Neural cell (in vitro differentiated cells): ENCODE results near the gene PLXDC2. TPM values are rescaled to one million over a fixed set of nuclear protein-coding genes. Genes with fewer than 3 reads are reported as not detected.

Experiments used
- H2AFZ ChIP-seq: fragments of 200-600, 300-800 bp; sonication (generic), shearing (Covaris generic); 2 replicates; pipeline ENCODE4 v1.6.0; 2014; ENCODE audit warnings: low read depth, mild to moderate bottlenecking, antibody characterized with exemption, low read length, moderate library complexity
- H3F3A ChIP-seq: fragments of 200-600 bp; shearing (Covaris generic); 2 replicates; pipeline ENCODE4 v1.6.1; 2016; ENCODE audit warnings: mild to moderate bottlenecking, moderate library complexity, mixed read lengths, antibody characterized with exemption, low read length; ENCODE audit not compliant: insufficient read depth, poor library complexity, severe bottlenecking
- H3K27ac ChIP-seq: fragments of 200-600, 300-800 bp; sonication (generic), shearing (Covaris generic); 2 replicates; pipeline ENCODE4 v1.5.1; 2014; ENCODE audit warnings: mild to moderate bottlenecking, low read length, moderate library complexity
- H3K27me3 ChIP-seq: fragments of 300-800, 200-600 bp; sonication (generic), shearing (Covaris generic); 2 replicates; pipeline ENCODE4 v1.6.0; 2014; ENCODE audit warnings: mild to moderate bottlenecking, low read depth, low read length, moderate library complexity; ENCODE audit not compliant: insufficient read depth
- H3K36me3 ChIP-seq: fragments of 300-800, 200-600 bp; sonication (generic), shearing (Covaris generic); 2 replicates; pipeline ENCODE4 v1.5.1; 2014; ENCODE audit warnings: mild to moderate bottlenecking, antibody characterized with exemption, low read length, moderate library complexity; ENCODE audit not compliant: insufficient read depth
- H3K4me2 ChIP-seq: fragments of 300-800, 200-600 bp; sonication (generic), shearing (Covaris generic); 2 replicates; pipeline ENCODE4 v1.6.0; 2014; ENCODE audit warnings: mild to moderate bottlenecking, low read length
- H3K4me3 ChIP-seq: fragments of 300-800, 200-600 bp; sonication (generic), shearing (Covaris generic); 2 replicates; pipeline ENCODE4 v1.5.1; 2014; ENCODE audit warnings: mild to moderate bottlenecking, low read length, moderate library complexity
- H3K79me2 ChIP-seq: fragments of 200-600 bp; shearing (Covaris generic); replicated peaks from 2 replicates; pipeline ENCODE4 v1.6.0; 2014; ENCODE audit warnings: mild to moderate bottlenecking, low read length, moderate library complexity; ENCODE audit not compliant: insufficient read depth
- H3K9ac ChIP-seq: fragments of 300-800, 200-600 bp; sonication (generic), shearing (Covaris generic); 2 replicates; pipeline ENCODE4 v1.6.1; 2016; ENCODE audit warnings: mild to moderate bottlenecking, low read length, mixed read lengths
- H3K9me2 ChIP-seq: fragments of 200-600 bp; shearing (Covaris generic); 2 replicates; pipeline ENCODE4 v1.6.1; 2016; ENCODE audit warnings: mild to moderate bottlenecking, low read length, mixed read lengths; ENCODE audit not compliant: insufficient read depth
- H3K9me3 ChIP-seq: fragments of 200-600, 300-800 bp; sonication (generic), shearing (Covaris generic); 2 replicates; pipeline ENCODE4 v1.6.1; 2016; ENCODE audit warnings: mild to moderate bottlenecking, mixed run types, low read length, moderate library complexity, mixed read lengths
- H4K20me1 ChIP-seq: fragments of 200-600 bp; shearing (Covaris generic); 2 replicates; pipeline ENCODE4 v1.6.1; 2016; ENCODE audit warnings: mild to moderate bottlenecking, mixed run types; ENCODE audit not compliant: insufficient read depth
- EP300 ChIP-seq: fragments of 450-650 bp; conservative IDR thresholded peaks from 2 replicates; pipeline ENCODE4 v1.6.1; 2014; ENCODE audit warnings: antibody characterized with exemption, mild to moderate bottlenecking, moderate library complexity; ENCODE audit not compliant: poor library complexity, severe bottlenecking
- EZH2 ChIP-seq: fragments of 200-600, 300-800 bp; shearing (Covaris generic), sonication (generic); IDR thresholded peaks from 2 replicates; pipeline ENCODE4 v1.6.1; 2014; ENCODE audit warnings: antibody characterized with exemption, low read length, borderline replicate concordance, mild to moderate bottlenecking; ENCODE audit not compliant: insufficient read depth, poor library complexity, severe bottlenecking
- MXI1 ChIP-seq: fragments of 450-650 bp; conservative IDR thresholded peaks from 2 replicates; pipeline ENCODE4 v1.6.1; 2014; ENCODE audit warnings: antibody characterized with exemption, mild to moderate bottlenecking; ENCODE audit not compliant: poor library complexity, severe bottlenecking
- POLR2AphosphoS5 ChIP-seq: IDR thresholded peaks from 2 replicates; pipeline ENCODE4 v1.6.1; 2012
- RAD21 ChIP-seq: fragments of 450-650 bp; conservative IDR thresholded peaks from 2 replicates; pipeline ENCODE4 v1.6.1; 2014; ENCODE audit warnings: antibody characterized with exemption, mild to moderate bottlenecking, moderate library complexity
- REST ChIP-seq: IDR thresholded peaks from 2 replicates; pipeline ENCODE4 v1.6.1; 2012; ENCODE audit warnings: borderline replicate concordance
- SMC3 ChIP-seq: fragments of 450-650 bp; conservative IDR thresholded peaks from 2 replicates; pipeline ENCODE4 v1.6.1; 2014; ENCODE audit warnings: antibody characterized with exemption, mild to moderate bottlenecking, moderate library complexity; ENCODE audit not compliant: poor library complexity
- TAF1 ChIP-seq: IDR thresholded peaks from 2 replicates; pipeline ENCODE4 v1.6.1; 2012; ENCODE audit warnings: low read depth
- polyA plus RNA-seq: library from polyadenylated mRNA; depleted of rRNA; stranded (reverse); fragments of >200 nt; gene quantifications from 2 replicates; pipeline ENCODE4 v1.2.3, GENCODE V29; 2014
- TF ChIP-seq, protein P1 (sequence below): fragments of 450-650 bp; IDR thresholded peaks from 2 replicates; pipeline ENCODE4 v1.5.1; 2014; ENCODE audit warnings: antibody characterized with exemption, mild to moderate bottlenecking, moderate library complexity; ENCODE audit not compliant: poor library complexity, severe bottlenecking

Gene PLXDC2
- polyA plus RNA-seq, 1 donor from 2014 or later, result 2.3 TPM

GRCh38 chr10:19917751-19918478 lies 101.7 kb downstream of the PLXDC2 start:
- Histone ChIP-seq H3K27ac (no peak overlapping the region), H4K20me1 (no peaks in the 10 kb centered on the region), H3K4me3 (no peak overlapping the region), H2AFZ (no peak overlapping the region), H3K79me2 (no peaks in the 10 kb centered on the region), H3K9me3 (no peaks in the 10 kb centered on the region), H3F3A (no peaks in the 10 kb centered on the region), H3K9ac (no peak overlapping the region), H3K9me2 (no peaks in the 10 kb centered on the region), H3K4me2 (no peak overlapping the region), H3K27me3 (no peaks in the 10 kb centered on the region), H3K36me3 (no peaks in the 10 kb centered on the region)
- TF ChIP-seq TAF1 (no peak), RAD21 (no peak), SMC3 (no peak), MXI1 (no peak), EP300 (no peak), REST (no peak), EZH2 (no peak), POLR2AphosphoS5 (no peak)
- TF ChIP-seq, protein P1, sequence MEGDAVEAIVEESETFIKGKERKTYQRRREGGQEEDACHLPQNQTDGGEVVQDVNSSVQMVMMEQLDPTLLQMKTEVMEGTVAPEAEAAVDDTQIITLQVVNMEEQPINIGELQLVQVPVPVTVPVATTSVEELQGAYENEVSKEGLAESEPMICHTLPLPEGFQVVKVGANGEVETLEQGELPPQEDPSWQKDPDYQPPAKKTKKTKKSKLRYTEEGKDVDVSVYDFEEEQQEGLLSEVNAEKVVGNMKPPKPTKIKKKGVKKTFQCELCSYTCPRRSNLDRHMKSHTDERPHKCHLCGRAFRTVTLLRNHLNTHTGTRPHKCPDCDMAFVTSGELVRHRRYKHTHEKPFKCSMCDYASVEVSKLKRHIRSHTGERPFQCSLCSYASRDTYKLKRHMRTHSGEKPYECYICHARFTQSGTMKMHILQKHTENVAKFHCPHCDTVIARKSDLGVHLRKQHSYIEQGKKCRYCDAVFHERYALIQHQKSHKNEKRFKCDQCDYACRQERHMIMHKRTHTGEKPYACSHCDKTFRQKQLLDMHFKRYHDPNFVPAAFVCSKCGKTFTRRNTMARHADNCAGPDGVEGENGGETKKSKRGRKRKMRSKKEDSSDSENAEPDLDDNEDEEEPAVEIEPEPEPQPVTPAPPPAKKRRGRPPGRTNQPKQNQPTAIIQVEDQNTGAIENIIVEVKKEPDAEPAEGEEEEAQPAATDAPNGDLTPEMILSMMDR, result no peak

- H3K4me2 ChIP-seq, result no peak overlapping the region
- no peak for TF ChIP-seq MXI1
- TF ChIP-seq REST, result no peak
- TF ChIP-seq SMC3, result no peak
- TF ChIP-seq EZH2, result no peak
- TF ChIP-seq EP300, result no peak
- TF ChIP-seq RAD21, result no peak
- TF ChIP-seq, protein P1, result no peak
- no peak for TF ChIP-seq POLR2AphosphoS5
- TF ChIP-seq TAF1, result no peak
Observed at GRCh38 chr10:19918794-19919193, 102.6 kb downstream of the PLXDC2 start.

More at GRCh38 chr10:19918794-19919193, 102.6 kb downstream of the PLXDC2 start:
- no peak overlapping the region for H3K9ac ChIP-seq
- no peak overlapping the region for H3K4me3 ChIP-seq
- no peaks in the 10 kb centered on the region for H3K79me2 ChIP-seq
- no peaks in the 10 kb centered on the region for H4K20me1 ChIP-seq
- H3K27me3 ChIP-seq, result no peaks in the 10 kb centered on the region
- no peaks in the 10 kb centered on the region for H3K9me3 ChIP-seq
- no peaks in the 10 kb centered on the region for H3F3A ChIP-seq
- H3K9me2 ChIP-seq, result no peaks in the 10 kb centered on the region
- no peak overlapping the region for H2AFZ ChIP-seq
- H3K36me3 ChIP-seq, result no peaks in the 10 kb centered on the region
- no peak overlapping the region for H3K27ac ChIP-seq
